Hair follicular keratinocyte (primary cell): ENCODE measurements around the gene TMEM151B. TPM values are rescaled to one million over a fixed set of nuclear protein-coding genes. Genes with fewer than 3 reads are reported as not detected.

Source experiments
- total RNA-seq: library from RNA; depleted of rRNA; stranded (reverse); fragments of >200 nt; gene quantifications from 2 replicates; pipeline ENCODE4 v1.2.3, GENCODE V29; 2015

The TMEM151B gene
- under 0.01 TPM in 1 of 2 replicates, not detected in the other for total RNA-seq

GRCh38 chr6:44269921-44270525 lies at the start of gene TMEM151B:
TSS of gene TMEM151B (plus strand) at chr6:44270450. CDS start at chr6:44270743, 293 bp downstream.

GRCh38 chr6:44223319-44224028 lies 46.8 kb upstream of the TMEM151B start, which contains the start of gene SLC29A1:
TSS of gene SLC29A1 (plus strand) at chr6:44223595. CDS start at chr6:44227314, 3,719 bp downstream.

GRCh38 chr6:44246663-44247337 lies 23.4 kb upstream of the TMEM151B start, which contains the start of gene HSP90AB1:
TSS of gene HSP90AB1 (plus strand) at chr6:44247101. CDS start at chr6:44248630, 1,529 bp downstream.

GRCh38 chr6:44257025-44257752 lies 13.1 kb upstream of the TMEM151B start, which contains the start of gene SLC35B2:
TSS of gene SLC35B2 (minus strand) at chr6:44257528. CDS start at chr6:44257410, 118 bp downstream.

GRCh38 chr6:44265007-44265721 lies 5.1 kb upstream of the TMEM151B start, which contains the start of gene NFKBIE:
TSS of gene NFKBIE (minus strand) at chr6:44265551. CDS start at chr6:44265346, 205 bp downstream.

GRCh38 chr6:44312901-44313788 lies 42.9 kb downstream of the TMEM151B start, which contains the start of gene AARS2:
TSS of gene AARS2 (minus strand) at chr6:44313347. CDS start at chr6:44313323, 24 bp downstream.

GRCh38 chr6:44342489-44342888 lies 72.2 kb downstream of the TMEM151B start, which contains the start of gene SPATS1:
TSS of gene SPATS1 (plus strand) at chr6:44342650. CDS start at chr6:44343096, 446 bp downstream.

Other genes with a start within 250 kb of the TMEM151B start
- 98.2 and 133 TPM in 2 replicates for gene MRPL14, start 143.0 kb upstream of the TMEM151B start, total RNA-seq
- gene TMEM63B, start 142.9 kb upstream of the TMEM151B start, total RNA-seq, result 56.5 and 62.3 TPM in 2 replicates
- not detected in 2 replicates for gene CAPN11, start 111.6 kb upstream of the TMEM151B start, total RNA-seq
- gene MYMX, start 53.5 kb upstream of the TMEM151B start, total RNA-seq, result not detected in 2 replicates
- gene SLC29A1, start 46.9 kb upstream of the TMEM151B start, total RNA-seq, result 23.2 and 50.3 TPM in 2 replicates
- gene HSP90AB1, start 23.3 kb upstream of the TMEM151B start, total RNA-seq, result 822 and 1,294 TPM in 2 replicates
- gene SLC35B2, start 12.9 kb upstream of the TMEM151B start, total RNA-seq, result 74.6 and 75.2 TPM in 2 replicates
- gene NFKBIE, start 4.9 kb upstream of the TMEM151B start, total RNA-seq, result 35.1 and 36.9 TPM in 2 replicates
- gene AARS2, start 42.9 kb downstream of the TMEM151B start, total RNA-seq, result 9.7 and 17.2 TPM in 2 replicates
- not detected in 2 replicates for gene SPATS1, start 72.2 kb downstream of the TMEM151B start, total RNA-seq
- gene CDC5L, start 117.3 kb downstream of the TMEM151B start, total RNA-seq, result 14.3 and 16.0 TPM in 2 replicates